ENCODE results near the gene ITGB4. TPM values are rescaled to one million over a fixed set of nuclear protein-coding genes. Genes with fewer than 3 reads are reported as not detected.

Gene ITGB4
- total and polyA plus RNA-seq, 9 of the 15 experiments (the other 6 are each of a cell fraction or from before 2014, with no cell fraction given): 0.05 to 2.8 (median 0.76) TPM; not detected in 3

DNA sequence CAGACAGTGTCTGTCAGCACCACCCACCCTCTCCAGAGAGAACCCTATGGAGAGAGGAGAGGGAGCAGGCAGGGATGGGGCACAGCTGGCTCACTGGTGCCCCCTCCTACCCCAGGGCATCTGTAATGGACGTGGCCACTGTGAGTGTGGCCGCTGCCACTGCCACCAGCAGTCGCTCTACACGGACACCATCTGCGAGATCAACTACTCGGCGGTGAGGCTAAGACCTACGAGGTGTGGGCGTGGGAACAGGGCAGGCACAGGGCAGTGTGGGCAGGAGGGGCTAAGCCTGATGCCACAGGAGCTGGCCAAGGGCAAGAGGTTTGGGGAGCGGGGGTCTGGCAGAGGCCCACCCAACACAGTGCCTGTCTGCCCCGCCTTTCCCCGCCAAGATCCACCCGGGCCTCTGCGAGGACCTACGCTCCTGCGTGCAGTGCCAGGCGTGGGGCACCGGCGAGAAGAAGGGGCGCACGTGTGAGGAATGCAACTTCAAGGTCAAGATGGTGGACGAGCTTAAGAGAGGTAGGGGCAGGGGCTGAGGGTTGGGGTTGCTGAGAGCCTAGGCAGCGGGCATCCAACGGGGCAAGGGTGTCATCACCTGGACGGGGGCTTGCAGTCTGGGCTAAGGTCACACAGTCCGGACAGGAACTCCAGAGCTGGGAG lies 15.0 kb downstream of the ITGB4 start:
- DNase-seq (ENCODE audit: extremely low read depth in 1 of 4, low spot score in 3 of 4) (no peak), FAIRE-seq (no peak), ATAC-seq (no peak)
- no TSS peak for BruUV-seq (replicated peaks)
- Histone ChIP-seq H4K20me1 (replicated peaks; ENCODE audit: control insufficient read depth, insufficient read depth, low read length) (peaks cover 3% of the 10 kb centered on the region; the same call in 1 of the 2 replicates), H3K4me1 (replicated peaks in 1 of 2; ENCODE audit: control insufficient read depth in 2 of 2, insufficient read depth in 2 of 2, low read length in 2 of 2) (peaks cover 0 to 54% of the 10 kb centered on the region in 2 experiments; a peak in 2 of 5 replicates), H3K9ac (ENCODE audit: insufficient read depth in 1 of 2, low read depth in 2 of 2, low read length in 2 of 2) (peak overlapping the region in 1 of 2 experiments; percentile 68; a peak in 2 of 4 replicates), H3K79me2 (ENCODE audit: control insufficient read depth, insufficient read depth, low read length) (no peaks in the 10 kb centered on the region), H2AFZ (ENCODE audit: low read depth, low read length) (no peak overlapping the region), H3K4me2 (ENCODE audit: insufficient read depth, low read length) (no peak overlapping the region), H3K27ac (ENCODE audit: extremely low read depth, low read depth, low read length) (no peak overlapping the region), H3K9me3 (replicated peaks; ENCODE audit: control insufficient read depth, insufficient read depth, low read depth, low read length) (no peaks in the 10 kb centered on the region), H3K27me3 (ENCODE audit: control insufficient read depth in 2 of 2, insufficient read depth in 2 of 2, low read length in 2 of 2) (no peaks in the 10 kb centered on the region), H3K4me3 (no peak overlapping the region), H3K9me1 (ENCODE audit: control insufficient read depth, insufficient read depth, low read length) (peaks cover 4% of the 10 kb centered on the region), H3K36me3 (ENCODE audit: control insufficient read depth, insufficient read depth, low read length) (no peaks in the 10 kb centered on the region)
- intact Hi-C loops (cut with micrococcal nuclease): no loop called here
- in situ Hi-C loops (cut with MboI): no loop called here
- no peak for TF ChIP-seq TRIM28 (IDR thresholded peaks at IDR 0.05)
- TF ChIP-seq ILK (tag; IDR thresholded peaks at IDR 0.05; ENCODE audit: borderline replicate concordance, low read depth): no peak
- TF ChIP-seq ZNF507 (tag; conservative IDR thresholded peaks at IDR 0.05): no peak
- TF ChIP-seq, protein P1, sequence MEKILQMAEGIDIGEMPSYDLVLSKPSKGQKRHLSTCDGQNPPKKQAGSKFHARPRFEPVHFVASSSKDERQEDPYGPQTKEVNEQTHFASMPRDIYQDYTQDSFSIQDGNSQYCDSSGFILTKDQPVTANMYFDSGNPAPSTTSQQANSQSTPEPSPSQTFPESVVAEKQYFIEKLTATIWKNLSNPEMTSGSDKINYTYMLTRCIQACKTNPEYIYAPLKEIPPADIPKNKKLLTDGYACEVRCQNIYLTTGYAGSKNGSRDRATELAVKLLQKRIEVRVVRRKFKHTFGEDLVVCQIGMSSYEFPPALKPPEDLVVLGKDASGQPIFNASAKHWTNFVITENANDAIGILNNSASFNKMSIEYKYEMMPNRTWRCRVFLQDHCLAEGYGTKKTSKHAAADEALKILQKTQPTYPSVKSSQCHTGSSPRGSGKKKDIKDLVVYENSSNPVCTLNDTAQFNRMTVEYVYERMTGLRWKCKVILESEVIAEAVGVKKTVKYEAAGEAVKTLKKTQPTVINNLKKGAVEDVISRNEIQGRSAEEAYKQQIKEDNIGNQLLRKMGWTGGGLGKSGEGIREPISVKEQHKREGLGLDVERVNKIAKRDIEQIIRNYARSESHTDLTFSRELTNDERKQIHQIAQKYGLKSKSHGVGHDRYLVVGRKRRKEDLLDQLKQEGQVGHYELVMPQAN (IDR thresholded peaks at IDR 0.05; ENCODE audit: borderline replicate concordance): no peak
- TF ChIP-seq RNF2 (IDR thresholded peaks at IDR 0.05): no peak
- TF ChIP-seq PHTF2 (CRISPR knock-in tag; IDR thresholded peaks at IDR 0.05): no peak
- 37% methylated on average over 16 of the region's 26 CpGs for WGBS (ENCODE audit: insufficient coverage, low coverage, missing lambda C conversion rate)
- ChIA-PET POLR2A (interaction anchor here (0.6 to 1.1 kb wide), 2 partner anchors 9 to 512 kb away, joined by 3 read pairs; no protein-coding TSS in a partner anchor), CTCF (ENCODE audit: low intra/inter-chr PET ratio) (no interaction called here)

Measured in K562 (cell line).